RWPE2 (cell line): ENCODE results near the gene SALL4.
A peak's percentile ranks its signal among the peaks of the same experiment; 100 is the strongest.

Source experiments
- ATAC-seq: fragments of 200-7000 bp; cut with Tn5 transposase; 3 replicates; pipeline ENCODE4 v1.9.1; 2021; ENCODE audit warnings: low read depth
- DNase-seq: peaks from one replicate; pipeline ENCODE4 v3.0.0-alpha.2; 2020; ENCODE audit warnings: low spot score
- H3K27ac ChIP-seq: fragments of 450-650 bp; 2 replicates; pipeline ENCODE4 v1.5.1; 2017; ENCODE audit warnings: mild to moderate bottlenecking; ENCODE audit not compliant: poor library complexity, severe bottlenecking
- H3K27me3 ChIP-seq: fragments of 250-450 bp; sonication (Bioruptor Pico); 2 replicates; pipeline ENCODE4 v1.5.1; 2021; ENCODE audit warnings: mild to moderate bottlenecking, moderate library complexity; ENCODE audit not compliant: insufficient read depth, poor library complexity, severe bottlenecking
- H3K36me3 ChIP-seq: fragments of 250-450 bp; sonication (Bioruptor Pico); 2 replicates; pipeline ENCODE4 v1.5.1; 2020; ENCODE audit warnings: low read depth, mild to moderate bottlenecking, moderate library complexity
- H3K4me1 ChIP-seq: fragments of 250-450 bp; sonication (Bioruptor Pico); 2 replicates; pipeline ENCODE4 v1.5.1; 2021; ENCODE audit warnings: mild to moderate bottlenecking, moderate library complexity; ENCODE audit not compliant: insufficient read depth, poor library complexity, severe bottlenecking
- H3K4me3 ChIP-seq: fragments of 250-450 bp; sonication (Bioruptor Pico); 2 replicates; pipeline ENCODE4 v1.5.1; 2021; ENCODE audit warnings: mild to moderate bottlenecking, moderate library complexity; ENCODE audit not compliant: severe bottlenecking
- H3K9me3 ChIP-seq: fragments of 250-450 bp; sonication (Bioruptor Pico); 2 replicates; pipeline ENCODE4 v1.5.1; 2021; ENCODE audit warnings: mild to moderate bottlenecking, moderate library complexity; ENCODE audit not compliant: severe bottlenecking
- CTCF ChIP-seq: fragments of 450-650 bp; IDR thresholded peaks from one replicate; pipeline ENCODE4 v1.5.1; 2017; ENCODE audit warnings: mild to moderate bottlenecking, moderate library complexity; ENCODE audit not compliant: poor library complexity, severe bottlenecking

SALL4 gene

DNA sequence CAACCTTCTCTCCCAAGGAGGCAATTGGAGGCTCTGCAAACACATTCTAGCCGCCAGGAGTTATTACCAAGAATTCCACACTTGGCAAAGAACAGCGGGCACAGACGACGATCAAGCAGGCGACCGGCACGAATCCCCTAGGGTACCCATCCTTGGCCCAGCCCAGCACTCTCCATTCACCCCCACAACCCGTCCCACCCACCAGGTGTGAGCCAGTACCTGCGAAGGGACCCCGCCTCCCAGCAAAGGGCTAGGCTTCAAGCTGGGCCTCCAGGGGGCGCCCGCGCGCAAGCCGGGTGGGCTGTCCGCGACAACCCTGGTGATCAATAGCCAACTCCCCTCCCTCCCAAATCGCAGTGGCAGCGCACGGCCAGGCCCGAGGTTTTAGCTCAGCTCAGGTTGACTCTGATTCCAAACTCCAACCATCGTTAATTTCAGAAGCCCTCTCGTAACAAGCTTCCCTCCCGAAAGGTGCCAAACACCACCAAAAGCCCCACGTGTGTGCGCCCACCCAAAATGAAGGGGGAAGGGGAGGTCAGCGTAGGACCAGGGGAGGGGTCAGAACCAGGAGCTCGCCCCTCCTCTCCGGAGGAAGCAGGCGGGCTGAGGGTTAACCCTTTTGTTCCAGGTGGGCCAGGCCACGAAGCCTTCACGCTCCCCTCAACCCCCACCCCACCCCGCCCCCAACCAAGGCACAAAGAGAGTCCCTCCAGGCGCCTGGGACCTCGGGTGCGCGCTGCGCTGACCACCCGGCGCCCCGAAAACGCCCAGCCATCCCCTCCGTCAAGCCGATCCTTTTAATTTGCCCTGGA is 2.1 kb downstream of the SALL4 start:
- H3K36me3 ChIP-seq = no peaks in the 10 kb centered on the region
- peak; percentile 100 for TF ChIP-seq CTCF
- peak; percentile 86 for ATAC-seq
- H3K27me3 ChIP-seq = no peaks in the 10 kb centered on the region
- peaks cover 6% of the 10 kb centered on the region for H3K4me1 ChIP-seq
- DNase-seq = peak; percentile 92
- peak overlapping the region; percentile 44 for H3K4me3 ChIP-seq
- no peak overlapping the region for H3K27ac ChIP-seq
- no peaks in the 10 kb centered on the region for H3K9me3 ChIP-seq

GRCh38 chr20:51799401-51799860 is 2.9 kb downstream of the SALL4 start:
- H3K9me3 ChIP-seq = no peaks in the 10 kb centered on the region
- H3K27me3 ChIP-seq = no peaks in the 10 kb centered on the region
- ATAC-seq (no peak), DNase-seq (no peak)
- no peaks in the 10 kb centered on the region for H3K36me3 ChIP-seq
- H3K4me3 ChIP-seq = no peak overlapping the region
- H3K4me1 ChIP-seq = peaks cover 6% of the 10 kb centered on the region
- no peak for TF ChIP-seq CTCF
- H3K27ac ChIP-seq = no peak overlapping the region

DNA sequence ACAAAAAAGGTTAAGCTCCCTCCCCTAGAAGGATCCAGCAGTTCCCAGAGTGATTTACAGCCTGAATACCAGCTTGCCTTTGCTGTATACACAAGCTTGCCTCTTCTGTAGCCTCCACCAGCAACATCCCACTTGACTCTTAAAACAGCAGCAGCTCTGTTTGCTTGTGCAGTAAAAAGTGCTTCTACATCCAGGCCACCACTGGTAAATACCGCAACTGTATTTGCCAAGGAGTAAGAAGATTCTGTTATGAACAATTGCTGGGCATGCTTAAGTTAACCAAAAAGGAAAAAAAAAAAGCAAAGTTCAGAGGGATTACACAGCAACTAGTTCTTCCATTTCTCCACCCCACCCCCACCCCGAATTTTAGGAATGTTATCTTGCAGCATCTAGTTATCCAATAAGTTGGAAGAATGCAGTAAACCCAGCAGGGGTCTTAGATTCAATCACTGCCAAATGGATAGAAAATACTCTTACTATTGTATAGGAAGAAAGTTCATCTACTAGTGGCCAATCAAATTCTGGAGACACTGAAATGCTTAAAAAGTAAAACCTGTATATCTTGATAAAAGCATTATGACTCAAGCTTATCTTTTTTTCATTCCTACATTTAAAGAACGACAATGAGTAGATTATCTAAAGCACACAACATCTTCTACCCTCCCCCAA is 4.8 kb downstream of the SALL4 start:
- Histone ChIP-seq H3K9me3 (no peaks in the 10 kb centered on the region), H3K36me3 (no peaks in the 10 kb centered on the region), H3K27ac (no peak overlapping the region), H3K4me3 (no peak overlapping the region), H3K27me3 (no peaks in the 10 kb centered on the region), H3K4me1 (peaks cover under 1% of the 10 kb centered on the region)
- ATAC-seq = no peak
- no peak for DNase-seq
- TF ChIP-seq CTCF = no peak

DNA sequence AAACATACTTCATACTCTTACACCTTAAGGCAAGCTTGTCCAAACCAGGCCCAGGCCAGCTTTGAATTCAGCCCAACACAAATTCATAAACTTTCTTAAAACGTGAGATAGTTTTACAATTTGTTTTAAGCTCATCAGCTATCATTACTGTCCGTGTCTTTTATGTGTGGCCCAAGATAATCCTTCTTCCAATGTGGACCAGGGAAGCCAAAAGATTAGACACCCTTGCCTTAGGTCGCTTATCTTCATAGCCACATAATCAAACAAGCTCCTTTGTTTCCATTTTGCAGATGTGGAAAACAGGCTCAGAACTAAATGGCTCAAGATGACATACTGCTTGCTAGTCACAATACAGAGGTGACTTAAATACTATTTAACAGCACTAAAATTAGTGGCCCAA is 6.0 kb downstream of the SALL4 start:
- Histone ChIP-seq H3K27me3 (no peaks in the 10 kb centered on the region), H3K27ac (no peak overlapping the region), H3K36me3 (no peaks in the 10 kb centered on the region), H3K4me3 (no peak overlapping the region), H3K4me1 (no peaks in the 10 kb centered on the region), H3K9me3 (no peaks in the 10 kb centered on the region)
- ATAC-seq (no peak), DNase-seq (no peak)
- TF ChIP-seq CTCF = no peak

- DNase-seq = no peak
- Histone ChIP-seq H3K36me3 (no peaks in the 10 kb centered on the region), H3K27me3 (no peaks in the 10 kb centered on the region), H3K4me3 (no peak overlapping the region), H3K9me3 (no peaks in the 10 kb centered on the region), H3K27ac (no peak overlapping the region), H3K4me1 (no peaks in the 10 kb centered on the region)
- no peak for TF ChIP-seq CTCF
- ATAC-seq = no peak
Observed at GRCh38 chr20:51792960-51793359, 9.4 kb downstream of the SALL4 start.
